ENCODE results near the gene CPNE6. TPM values are rescaled to one million over a fixed set of nuclear protein-coding genes. Genes with fewer than 3 reads are reported as not detected.
A peak's percentile ranks its signal among the peaks of the same experiment; 100 is the strongest.
"Not testable (repeated sequence)": the region's sequence is repeated elsewhere in the genome, so short reads cannot be mapped to it uniquely, and the experiment has no call there.

The CPNE6 gene
- total RNA-seq, 2 donors from 2014 or later: not detected

- H3K9me3 ChIP-seq: no peaks in the 10 kb centered on the region
- H3K27ac ChIP-seq: no peak overlapping the region
- TF ChIP-seq CTCF (IDR thresholded peaks at IDR 0.05): no peak
- TF ChIP-seq POLR2A (IDR thresholded peaks at IDR 0.05): no peak
- intact Hi-C loops (cut with DNase I): no loop called here
- ATAC-seq (no peak), DNase-seq (no peak)
- H3K27me3 ChIP-seq: no peaks in the 10 kb centered on the region
- no peak overlapping the region for H3K4me3 ChIP-seq
- peaks cover 0 to 5% of the 10 kb centered on the region in 2 donors for H3K36me3 ChIP-seq (replicated peaks in 1 of 2; ENCODE audit: insufficient read depth in 1 of 2, low read depth in 2 of 2)
- H3K4me1 ChIP-seq: peaks cover 30% of the 10 kb centered on the region
- 71 to 75% methylated on average over 7 of the region's 7 CpGs for WGBS, 2 donors
Observed at GRCh38 chr14:24102357-24103048, 31.1 kb downstream of the CPNE6 start.

- intact Hi-C loops (cut with DNase I): no loop called here
- ATAC-seq: no peak
- Histone ChIP-seq H3K9me3 (no peaks in the 10 kb centered on the region), H3K4me3 (no peak overlapping the region), H3K36me3 (replicated peaks in 1 of 2; ENCODE audit: insufficient read depth in 1 of 2, low read depth in 2 of 2) (peaks cover 0 to 5% of the 10 kb centered on the region in 2 donors), H3K4me1 (peaks cover 25% of the 10 kb centered on the region), H3K27me3 (no peaks in the 10 kb centered on the region), H3K27ac (no peak overlapping the region)
- no peak for DNase-seq
- 90% methylated on average over 13 of the region's 13 CpGs; no CpG with 5 or more reads in 1 of the 2 donors for WGBS, 2 donors
- TF ChIP-seq CTCF (IDR thresholded peaks at IDR 0.05): no peak
- TF ChIP-seq POLR2A (IDR thresholded peaks at IDR 0.05): no peak
Observed at GRCh38 chr14:24103451-24103850, 32.1 kb downstream of the CPNE6 start.

- H3K4me3 ChIP-seq; H3K9me3 ChIP-seq; H3K27me3 ChIP-seq; ATAC-seq; DNase-seq; H3K36me3 ChIP-seq (replicated peaks in 1 of 2; ENCODE audit: insufficient read depth in 1 of 2, low read depth in 2 of 2): not testable (repeated sequence)
- Histone ChIP-seq H3K27ac (peak overlapping the region in 1 of 4 donors; percentile 26), H3K4me1 (peaks cover 30% of the 10 kb centered on the region)
- 80 to 91% methylated on average over 8 of the region's 8 CpGs for WGBS, 2 donors
- intact Hi-C loops (cut with DNase I): loop anchor here (5.0 kb wide), 1 partner anchor 48 kb away; no protein-coding TSS in a partner anchor
Observed at GRCh38 chr14:24105609-24106239, 34.4 kb downstream of the CPNE6 start.

GRCh38 chr14:24106672-24107271, 35.4 kb downstream of the CPNE6 start:
- no peak for TF ChIP-seq POLR2A (IDR thresholded peaks at IDR 0.05)
- TF ChIP-seq CTCF (IDR thresholded peaks at IDR 0.05): no peak
- Histone ChIP-seq H3K27me3 (no peaks in the 10 kb centered on the region), H3K36me3 (replicated peaks in 1 of 2; ENCODE audit: insufficient read depth in 1 of 2, low read depth in 2 of 2) (peaks cover 0 to 5% of the 10 kb centered on the region in 2 donors), H3K27ac (no peak overlapping the region), H3K9me3 (no peaks in the 10 kb centered on the region), H3K4me3 (no peak overlapping the region), H3K4me1 (peaks cover 31% of the 10 kb centered on the region)
- no peak for DNase-seq
- intact Hi-C loops (cut with DNase I): loop anchor here (5.0 kb wide), 1 partner anchor 49 kb away; no protein-coding TSS in a partner anchor
- WGBS, 2 donors: 72 to 80% methylated on average over 4 of the region's 4 CpGs
- ATAC-seq: no peak

- TF ChIP-seq CTCF (IDR thresholded peaks at IDR 0.05) (no peak), POLR2A (IDR thresholded peaks at IDR 0.05) (peak in 1 of 3 donors; percentile 21)
- 24 to 30% methylated on average over 5 of the region's 5 CpGs for WGBS, 2 donors
- intact Hi-C loops (cut with DNase I): loop anchor here (5.0 kb wide), 1 partner anchor 51 kb away; no protein-coding TSS in a partner anchor
Observed at GRCh38 chr14:24108336-24108874, 37.0 kb downstream of the CPNE6 start.

More at GRCh38 chr14:24108336-24108874, 37.0 kb downstream of the CPNE6 start:
- H3K4me1 ChIP-seq: peaks cover 30% of the 10 kb centered on the region
- no peak overlapping the region for H3K4me3 ChIP-seq
- DNase-seq: no peak
- no peaks in the 10 kb centered on the region for H3K27me3 ChIP-seq
- peak overlapping the region; percentile 20 to 69 (median 62) for H3K27ac ChIP-seq
- no peaks in the 10 kb centered on the region for H3K9me3 ChIP-seq
- H3K36me3 ChIP-seq (replicated peaks in 1 of 2; ENCODE audit: insufficient read depth in 1 of 2, low read depth in 2 of 2): peaks cover 0 to 4% of the 10 kb centered on the region in 2 donors
- ATAC-seq: no peak
